B cell (primary cell): ENCODE data around the gene FOXQ1. TPM values are rescaled to one million over a fixed set of nuclear protein-coding genes. Genes with fewer than 3 reads are reported as not detected.

Source experiments
- ATAC-seq: fragments of 200-7000 bp; cut with Tn5 transposase; one replicate; pipeline ENCODE4 v1.10.0; 2021; ENCODE audit warnings: low read depth, mild to moderate bottlenecking, moderate number of reproducible peaks, moderate library complexity
- CTCF ChIA-PET: fragments of 350-600 bp; sonication (Branson Sonifier 250); formaldehyde crosslinking; loops from one replicate; lab custom pipeline; 2021; ENCODE audit warnings: antibody characterized with exemption, inconsistent platforms; lab: Charles Lee
- POLR2A ChIA-PET: fragments of 350-600 bp; sonication (Branson Sonifier 250); formaldehyde crosslinking; loops from one replicate; lab custom pipeline; 2021; ENCODE audit warnings: antibody characterized with exemption; lab: Charles Lee
- DNase-seq: peaks from one replicate; pipeline ENCODE4 v3.0.0; 2013
- H2AFZ ChIP-seq: 2 replicates; pipeline ENCODE4 v1.6.1; 2012; ENCODE audit warnings: mild to moderate bottlenecking, low read depth, low read length; ENCODE audit not compliant: insufficient read depth, poor library complexity, severe bottlenecking
- H3K27ac ChIP-seq, 2 donors: 1 replicate in 1 of 2; 2 replicates in 1 of 2; pipeline ENCODE4 v1.5.1; 2012 to 2013; ENCODE audit warnings: low read length in 2 of 2, mild to moderate bottlenecking in 2 of 2, moderate library complexity in 1 of 2
- H3K27me3 ChIP-seq, 4 experiments: fragments of 200-600 bp in 1 of 4; sonication (generic) in 1 of 4; replicated peaks in 1 of 4; 1 replicate in 2 of 4; 2 replicates in 2 of 4; pipeline versions ENCODE4 v1.6.1 to v1.7.0; 2013 to 2016; ENCODE audit warnings: low read length in 3 of 4, mild to moderate bottlenecking in 2 of 4, mixed read lengths in 1 of 4, moderate library complexity in 1 of 4; ENCODE audit not compliant: insufficient read depth in 4 of 4, control insufficient read depth in 3 of 4; ENCODE audit errors: control extremely low read depth in 1 of 4
- H3K36me3 ChIP-seq, 2 experiments: replicated peaks in 1 of 2; 1 replicate in 1 of 2; 2 replicates in 1 of 2; pipeline versions ENCODE4 v1.6.1 to v1.7.1; 2013; ENCODE audit warnings: low read length in 1 of 2; ENCODE audit not compliant: insufficient read depth in 2 of 2, control insufficient read depth in 1 of 2; ENCODE audit errors: control extremely low read depth in 1 of 2, extremely low read depth in 1 of 2
- H3K4me1 ChIP-seq, 2 donors: fragments of 200-600 bp in 1 of 2; sonication (generic) in 1 of 2; 1 replicate in 1 of 2; 2 replicates in 1 of 2; pipeline versions ENCODE4 v1.5.1 to v1.6.1; 2013 to 2017; ENCODE audit warnings: low read length in 2 of 2; ENCODE audit not compliant: control insufficient read depth in 2 of 2, insufficient read depth in 2 of 2
- H3K4me2 ChIP-seq: replicated peaks from 2 replicates; pipeline ENCODE3; 2012; ENCODE audit warnings: mild to moderate bottlenecking, low read depth, low read length; ENCODE audit not compliant: poor library complexity, severe bottlenecking
- H3K4me3 ChIP-seq, 5 experiments: fragments of 200-600 bp in 1 of 5; sonication (generic) in 1 of 5; 1 replicate in 3 of 5; 2 replicates in 2 of 5; pipeline versions ENCODE4 v1.5.1 to v1.7.0; 2011 to 2016; ENCODE audit warnings: low read length in 4 of 5, mild to moderate bottlenecking in 4 of 5, low read depth in 2 of 5, control low read depth in 1 of 5, moderate library complexity in 1 of 5; ENCODE audit not compliant: insufficient read depth in 1 of 5; ENCODE audit errors: control extremely low read depth in 1 of 5, extremely low read depth in 1 of 5
- H3K79me2 ChIP-seq: fragments of 200-600 bp; sonication (generic); one replicate; pipeline ENCODE4 v1.6.0; 2016; ENCODE audit warnings: low read length; ENCODE audit not compliant: control insufficient read depth, insufficient read depth
- H3K9ac ChIP-seq: fragments of 200-600 bp; sonication (generic); 2 replicates; pipeline ENCODE4 v1.6.1; 2017; ENCODE audit warnings: mild to moderate bottlenecking, low read length, moderate library complexity
- H3K9me3 ChIP-seq, 3 donors: one replicate each; pipeline versions ENCODE4 v1.6.1 to v1.7.1; 2013; ENCODE audit warnings: low read length in 2 of 3; ENCODE audit not compliant: control insufficient read depth in 2 of 3, insufficient read depth in 1 of 3; ENCODE audit errors: control extremely low read depth in 1 of 3
- H4K20me1 ChIP-seq: 2 replicates; pipeline ENCODE4 v1.6.0; 2012; ENCODE audit warnings: mild to moderate bottlenecking, low read length; ENCODE audit not compliant: insufficient read depth, control insufficient read depth, poor library complexity, severe bottlenecking
- H3K27ac Mint-ChIP-seq: one replicate; pipeline ENCODE4 v1.8.0; 2021; ENCODE audit warnings: mixed read lengths
- H3K27me3 Mint-ChIP-seq: one replicate; pipeline ENCODE4 v1.8.0; 2021; ENCODE audit warnings: mixed read lengths
- H3K4me1 Mint-ChIP-seq: one replicate; pipeline ENCODE4 v1.8.0; 2021; ENCODE audit warnings: mixed read lengths
- H3K4me3 Mint-ChIP-seq: one replicate; pipeline ENCODE4 v1.8.0; 2021; ENCODE audit warnings: mixed read lengths
- H3K9me3 Mint-ChIP-seq: one replicate; pipeline ENCODE4 v1.8.0; 2022; ENCODE audit warnings: mixed read lengths; ENCODE audit not compliant: insufficient read depth
- EZH2 ChIP-seq: IDR thresholded peaks from 2 replicates; pipeline ENCODE4 v1.6.1; 2012; ENCODE audit warnings: borderline replicate concordance, low read depth, mild to moderate bottlenecking, moderate library complexity, low read length; ENCODE audit not compliant: insufficient read depth, poor library complexity, severe bottlenecking
- WGBS: methylation state at CpG from one replicate; pipeline ENCODE4 v1.1.5; 2013; ENCODE audit warnings: missing lambda C conversion rate; ENCODE audit not compliant: insufficient coverage; 5-methylcytosine and 5-hydroxymethylcytosine counted together
- intact Hi-C: fragments of 100-400 bp; cut with micrococcal nuclease; formaldehyde crosslinking; loops from one replicate; pipeline ENCODE4 v1.10.0; 2022
- polyA plus RNA-seq: library from polyadenylated mRNA; depleted of rRNA; stranded (reverse); fragments of >200 nt; gene quantifications from 2 replicates; pipeline ENCODE4 v1.2.3, GENCODE V29; 2012
- total RNA-seq, 2 donors: library from RNA; stranded (reverse); fragments of 120-200 nt in 1 of 2; gene quantifications; 1 replicate in 1 of 2; 2 replicates in 1 of 2; pipeline versions ENCODE4 v1.2.3 to v1.2.4, GENCODE V29; 2013 to 2022
- TF ChIP-seq, protein P1 (sequence below): fragments of 200-600 bp; IDR thresholded peaks from one replicate; pipeline ENCODE4 v1.8.0; 2022; ENCODE audit warnings: antibody characterized with exemption, mild to moderate bottlenecking

Gene FOXQ1
- total and polyA plus RNA-seq, 2 donors (not counting 1 experiment from before 2014, with no cell fraction given): not detected

DNA sequence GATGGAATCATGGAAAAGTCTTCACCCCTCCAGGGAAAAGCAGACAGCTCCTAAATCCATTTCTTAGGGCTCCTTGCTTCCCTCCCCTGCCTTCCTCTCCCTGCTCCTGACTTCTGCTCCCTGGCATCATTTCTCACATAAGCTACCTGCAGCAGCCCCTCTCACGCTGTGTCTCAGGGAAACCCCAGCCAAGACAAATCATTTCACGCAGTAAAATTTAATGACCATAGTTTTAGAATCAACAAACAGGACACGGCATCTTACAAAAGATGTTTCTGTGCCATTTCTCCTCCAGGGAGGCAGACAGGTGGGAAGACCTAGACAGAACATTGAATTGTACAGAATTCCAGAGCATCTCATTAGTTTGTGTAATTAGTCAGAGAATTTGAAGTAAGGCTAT lies 16.5 kb upstream of the FOXQ1 start:
- intact Hi-C loops: no loop called here
- CTCF ChIA-PET: no interaction called here
- 83% methylated on average over 2 of the region's 3 CpGs for WGBS
- H3K27me3 ChIP-seq: peaks cover 0 to 8% (median 4%) of the 10 kb centered on the region in 4 experiments
- no peaks in the 10 kb centered on the region for H3K9me3 ChIP-seq
- H4K20me1 ChIP-seq: no peaks in the 10 kb centered on the region
- H3K27ac ChIP-seq: no peak overlapping the region
- TF ChIP-seq, protein P1, sequence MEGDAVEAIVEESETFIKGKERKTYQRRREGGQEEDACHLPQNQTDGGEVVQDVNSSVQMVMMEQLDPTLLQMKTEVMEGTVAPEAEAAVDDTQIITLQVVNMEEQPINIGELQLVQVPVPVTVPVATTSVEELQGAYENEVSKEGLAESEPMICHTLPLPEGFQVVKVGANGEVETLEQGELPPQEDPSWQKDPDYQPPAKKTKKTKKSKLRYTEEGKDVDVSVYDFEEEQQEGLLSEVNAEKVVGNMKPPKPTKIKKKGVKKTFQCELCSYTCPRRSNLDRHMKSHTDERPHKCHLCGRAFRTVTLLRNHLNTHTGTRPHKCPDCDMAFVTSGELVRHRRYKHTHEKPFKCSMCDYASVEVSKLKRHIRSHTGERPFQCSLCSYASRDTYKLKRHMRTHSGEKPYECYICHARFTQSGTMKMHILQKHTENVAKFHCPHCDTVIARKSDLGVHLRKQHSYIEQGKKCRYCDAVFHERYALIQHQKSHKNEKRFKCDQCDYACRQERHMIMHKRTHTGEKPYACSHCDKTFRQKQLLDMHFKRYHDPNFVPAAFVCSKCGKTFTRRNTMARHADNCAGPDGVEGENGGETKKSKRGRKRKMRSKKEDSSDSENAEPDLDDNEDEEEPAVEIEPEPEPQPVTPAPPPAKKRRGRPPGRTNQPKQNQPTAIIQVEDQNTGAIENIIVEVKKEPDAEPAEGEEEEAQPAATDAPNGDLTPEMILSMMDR: no peak
- no peak for TF ChIP-seq EZH2
- Mint-ChIP-seq H3K27me3 (peaks cover 43% of the 10 kb centered on the region), H3K9me3 (peaks cover 4% of the 10 kb centered on the region), H3K4me3 (no peak overlapping the region), H3K4me1 (no peaks in the 10 kb centered on the region), H3K27ac (no peak overlapping the region)
- H2AFZ ChIP-seq: no peak overlapping the region
- ATAC-seq (no peak), DNase-seq (no peak)
- H3K36me3 ChIP-seq: no peaks in the 10 kb centered on the region
- H3K9ac ChIP-seq: no peak overlapping the region
- H3K4me1 ChIP-seq: no peaks in the 10 kb centered on the region
- POLR2A ChIA-PET: no interaction called here
- no peak overlapping the region for H3K4me3 ChIP-seq
- H3K4me2 ChIP-seq: no peak overlapping the region
- no peaks in the 10 kb centered on the region for H3K79me2 ChIP-seq

DNA sequence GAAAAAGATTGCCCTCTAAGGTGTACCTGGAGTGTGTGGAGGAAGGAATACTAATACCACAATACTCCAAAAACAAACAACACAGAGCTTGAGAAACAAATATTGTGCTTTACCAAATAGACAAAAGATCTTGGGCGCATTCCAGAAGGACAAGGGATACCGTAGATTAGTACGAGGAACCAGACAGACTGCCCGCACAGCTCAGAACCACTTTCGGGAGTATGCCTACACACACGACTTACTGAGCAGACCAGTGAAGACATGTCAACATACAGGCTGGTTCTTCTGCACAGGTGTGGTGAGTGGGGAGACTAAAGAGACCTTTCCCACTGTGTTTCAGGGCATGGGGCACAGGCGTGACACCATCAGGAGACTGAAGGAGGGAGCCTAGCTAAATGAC lies 15.8 kb upstream of the FOXQ1 start:
- H3K9me3 Mint-ChIP-seq: peaks cover 4% of the 10 kb centered on the region
- DNase-seq (no peak), ATAC-seq (no peak)
- Histone ChIP-seq H3K27me3 (peaks cover 0 to 8% (median 4%) of the 10 kb centered on the region in 4 experiments), H3K9me3 (no peaks in the 10 kb centered on the region), H3K27ac (no peak overlapping the region), H3K79me2 (no peaks in the 10 kb centered on the region), H3K36me3 (no peaks in the 10 kb centered on the region), H4K20me1 (no peaks in the 10 kb centered on the region), H2AFZ (no peak overlapping the region), H3K4me3 (no peak overlapping the region), H3K4me1 (no peaks in the 10 kb centered on the region), H3K4me2 (no peak overlapping the region), H3K9ac (no peak overlapping the region)
- no peak for TF ChIP-seq EZH2
- TF ChIP-seq, protein P1: no peak
- peaks cover 46% of the 10 kb centered on the region for H3K27me3 Mint-ChIP-seq
- 98% methylated on average over 5 of the region's 7 CpGs for WGBS
- H3K27ac Mint-ChIP-seq: no peak overlapping the region
- H3K4me1 Mint-ChIP-seq: no peaks in the 10 kb centered on the region
- ChIA-PET POLR2A (no interaction called here), CTCF (no interaction called here)
- intact Hi-C loops: no loop called here
- H3K4me3 Mint-ChIP-seq: no peak overlapping the region
